ENCODE measurements around the gene NUDT7. TPM values are rescaled to one million over a fixed set of nuclear protein-coding genes. Genes with fewer than 3 reads are reported as not detected.

Gene NUDT7
- total and polyA plus RNA-seq, 4 donors = 3.8 to 28.7 (median 10.1) TPM

DNA sequence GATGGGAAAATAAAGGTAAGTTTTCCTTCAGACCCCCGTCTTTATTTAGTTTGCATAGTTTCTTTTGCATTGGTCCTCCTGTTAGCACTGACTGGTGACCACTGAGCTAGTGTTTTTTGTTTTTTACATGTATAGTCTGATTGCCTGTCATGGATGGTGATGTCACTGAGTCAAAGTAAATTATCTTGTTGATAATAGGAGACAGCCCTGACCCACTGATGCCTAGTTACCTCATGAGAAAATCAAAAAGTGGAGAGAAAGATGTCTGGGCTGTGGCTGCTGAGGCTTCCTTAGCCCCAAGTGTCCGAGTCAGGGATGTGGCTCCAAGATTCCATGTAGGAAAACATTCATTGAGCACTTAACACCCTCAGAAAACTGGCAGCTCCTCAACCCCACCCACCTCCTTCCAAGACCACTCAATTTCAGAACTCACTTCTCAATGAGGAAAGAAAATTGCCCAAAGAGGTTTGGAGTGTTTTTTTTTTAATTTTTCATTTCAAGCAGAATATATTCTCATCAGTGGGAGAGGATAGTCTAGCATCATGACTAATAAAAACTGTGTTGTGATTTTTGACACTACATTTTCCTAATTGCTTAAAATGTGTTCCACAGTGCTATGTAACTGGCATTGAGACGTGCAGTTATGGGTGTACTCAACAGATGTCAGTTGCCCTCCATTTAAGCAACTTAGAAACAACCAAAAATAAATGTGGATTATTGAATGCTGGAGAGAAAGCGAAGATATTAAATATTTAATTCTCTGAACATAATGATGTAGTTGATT lies 38.7 kb upstream of the NUDT7 start:
- 74% methylated on average over 4 of the region's 4 CpGs for WGBS, 2 donors
- no peaks in the 10 kb centered on the region for H3K27me3 ChIP-seq (ENCODE audit: control insufficient read depth in 1 of 2, insufficient read depth in 2 of 2, low read length in 1 of 2)
- no peak overlapping the region for H3K27ac ChIP-seq (ENCODE audit: low read depth in 1 of 2, low read length in 2 of 2)
- no peaks in the 10 kb centered on the region for H3K9me3 ChIP-seq (ENCODE audit: control insufficient read depth, low read length)
- intact Hi-C loops (cut with DNase I) = no loop called here
- H3K36me3 ChIP-seq (ENCODE audit: control insufficient read depth in 1 of 2, insufficient read depth in 2 of 2, low read length in 1 of 2) = no peaks in the 10 kb centered on the region
- H3K4me3 ChIP-seq (ENCODE audit: low read length in 2 of 2) = no peak overlapping the region
- H3K4me1 ChIP-seq (ENCODE audit: control insufficient read depth in 1 of 2, insufficient read depth in 2 of 2, low read length in 2 of 2) = no peaks in the 10 kb centered on the region
- ATAC-seq (ENCODE audit: low FRiP score) = no peak
- DNase-seq = no peak

- no peaks in the 10 kb centered on the region for H3K36me3 ChIP-seq (ENCODE audit: control insufficient read depth in 1 of 2, insufficient read depth in 2 of 2, low read length in 1 of 2)
- no peaks in the 10 kb centered on the region for H3K27me3 ChIP-seq (ENCODE audit: control insufficient read depth in 1 of 2, insufficient read depth in 2 of 2, low read length in 1 of 2)
- H3K9me3 ChIP-seq (ENCODE audit: control insufficient read depth, low read length) = no peaks in the 10 kb centered on the region
- WGBS, 2 donors = 82 to 88% methylated on average over 4 of the region's 4 CpGs
- ATAC-seq (ENCODE audit: low FRiP score) (no peak), DNase-seq (no peak)
- intact Hi-C loops (cut with DNase I) = no loop called here
- H3K4me1 ChIP-seq (ENCODE audit: control insufficient read depth in 1 of 2, insufficient read depth in 2 of 2, low read length in 2 of 2) = no peaks in the 10 kb centered on the region
- no peak overlapping the region for H3K27ac ChIP-seq (ENCODE audit: low read depth in 1 of 2, low read length in 2 of 2)
- no peak overlapping the region for H3K4me3 ChIP-seq (ENCODE audit: low read length in 2 of 2)
These were observed 38.2 kb upstream of the NUDT7 start for GRCh38 chr16:77684181-77684526.

DNA sequence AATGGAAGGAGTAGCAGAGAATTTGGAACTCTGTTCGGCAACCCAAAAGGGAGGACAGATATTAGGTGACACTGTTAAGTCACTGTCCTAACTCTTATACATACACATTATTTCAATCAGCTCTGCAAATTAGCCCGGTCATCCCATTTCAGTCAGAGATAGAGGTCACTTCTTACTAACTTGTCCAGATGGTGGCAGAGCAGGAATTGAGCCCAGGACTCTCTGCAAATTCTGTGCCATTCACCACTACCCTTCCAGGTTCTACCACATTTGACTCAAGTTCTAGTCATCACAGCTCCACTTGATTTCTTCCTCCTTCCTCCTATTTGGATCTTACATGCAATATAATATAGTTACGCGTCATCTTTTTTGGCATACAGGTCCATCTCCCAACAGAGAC lies 35.9 kb upstream of the NUDT7 start:
- WGBS, 2 donors = 80 to 85% methylated on average over 4 of the region's 4 CpGs
- Histone ChIP-seq H3K27me3 (ENCODE audit: control insufficient read depth in 1 of 2, insufficient read depth in 2 of 2, low read length in 1 of 2) (no peaks in the 10 kb centered on the region), H3K36me3 (ENCODE audit: control insufficient read depth in 1 of 2, insufficient read depth in 2 of 2, low read length in 1 of 2) (no peaks in the 10 kb centered on the region), H3K4me3 (ENCODE audit: low read length in 2 of 2) (no peak overlapping the region), H3K27ac (ENCODE audit: low read depth in 1 of 2, low read length in 2 of 2) (no peak overlapping the region), H3K9me3 (ENCODE audit: control insufficient read depth, low read length) (no peaks in the 10 kb centered on the region), H3K4me1 (ENCODE audit: control insufficient read depth in 1 of 2, insufficient read depth in 2 of 2, low read length in 2 of 2) (no peaks in the 10 kb centered on the region)
- DNase-seq (no peak), ATAC-seq (ENCODE audit: low FRiP score) (no peak)
- intact Hi-C loops (cut with DNase I) = no loop called here

GRCh38 chr16:77689971-77690370 lies 32.3 kb upstream of the NUDT7 start:
- no peak for ATAC-seq (ENCODE audit: low FRiP score)
- no peak for DNase-seq
- Histone ChIP-seq H3K27me3 (ENCODE audit: control insufficient read depth in 1 of 2, insufficient read depth in 2 of 2, low read length in 1 of 2) (no peaks in the 10 kb centered on the region), H3K4me1 (ENCODE audit: control insufficient read depth in 1 of 2, insufficient read depth in 2 of 2, low read length in 2 of 2) (no peaks in the 10 kb centered on the region), H3K9me3 (ENCODE audit: control insufficient read depth, low read length) (no peaks in the 10 kb centered on the region), H3K4me3 (ENCODE audit: low read length in 2 of 2) (no peak overlapping the region), H3K27ac (ENCODE audit: low read depth in 1 of 2, low read length in 2 of 2) (no peak overlapping the region), H3K36me3 (ENCODE audit: control insufficient read depth in 1 of 2, insufficient read depth in 2 of 2, low read length in 1 of 2) (no peaks in the 10 kb centered on the region)
- WGBS, 2 donors = 74 to 76% methylated on average over 5 of the region's 5 CpGs
- intact Hi-C loops (cut with DNase I) = no loop called here

DNA sequence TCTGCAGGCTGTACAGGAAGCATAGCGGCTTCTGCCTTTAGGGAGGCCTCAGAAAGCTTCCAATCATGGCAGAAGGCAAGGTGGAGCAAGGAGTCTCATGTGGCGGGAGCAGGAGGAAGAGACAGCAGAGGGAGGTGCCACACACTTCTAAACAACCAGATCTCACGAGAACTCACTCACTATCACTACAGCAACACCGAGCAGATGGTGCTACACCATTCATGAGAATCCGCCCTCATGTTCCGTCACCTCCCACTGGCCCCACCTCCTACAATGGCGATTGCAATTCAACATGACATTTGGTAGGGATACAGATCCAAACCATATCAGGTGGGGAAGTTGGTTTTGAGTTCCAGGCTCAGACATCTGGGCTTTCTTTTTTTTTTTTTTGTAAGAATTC lies 31.9 kb upstream of the NUDT7 start:
- Histone ChIP-seq H3K36me3 (ENCODE audit: control insufficient read depth in 1 of 2, insufficient read depth in 2 of 2, low read length in 1 of 2) (no peaks in the 10 kb centered on the region), H3K9me3 (ENCODE audit: control insufficient read depth, low read length) (no peaks in the 10 kb centered on the region), H3K4me3 (ENCODE audit: low read length in 2 of 2) (no peak overlapping the region), H3K4me1 (ENCODE audit: control insufficient read depth in 1 of 2, insufficient read depth in 2 of 2, low read length in 2 of 2) (no peaks in the 10 kb centered on the region), H3K27me3 (ENCODE audit: control insufficient read depth in 1 of 2, insufficient read depth in 2 of 2, low read length in 1 of 2) (no peaks in the 10 kb centered on the region), H3K27ac (ENCODE audit: low read depth in 1 of 2, low read length in 2 of 2) (no peak overlapping the region)
- WGBS, 2 donors = 76 to 79% methylated on average over 7 of the region's 7 CpGs
- ATAC-seq (ENCODE audit: low FRiP score) (no peak), DNase-seq (no peak)
- intact Hi-C loops (cut with DNase I) = no loop called here

DNA sequence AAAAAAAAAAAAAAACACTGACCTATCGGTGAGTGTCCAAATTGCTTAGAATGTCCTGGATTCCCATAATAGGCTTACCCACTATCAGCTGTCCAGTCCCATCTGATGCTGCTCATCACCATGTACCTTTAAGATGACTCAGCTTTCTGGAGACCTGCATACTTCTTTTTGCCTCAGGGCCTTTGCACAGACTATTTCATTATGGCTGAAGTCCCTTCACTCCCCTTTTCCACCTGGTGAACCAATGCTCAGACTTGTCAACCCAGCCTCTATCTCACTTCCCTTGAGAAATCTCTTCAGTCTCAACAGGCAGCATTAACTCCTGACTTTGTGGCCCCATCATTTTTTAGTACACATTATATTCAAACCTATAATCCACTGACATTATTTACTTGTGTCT lies 29.7 kb upstream of the NUDT7 start:
- no peaks in the 10 kb centered on the region for H3K9me3 ChIP-seq (ENCODE audit: control insufficient read depth, low read length)
- no peak for DNase-seq
- H3K4me1 ChIP-seq (ENCODE audit: control insufficient read depth in 1 of 2, insufficient read depth in 2 of 2, low read length in 2 of 2) = no peaks in the 10 kb centered on the region
- 97 to 100% methylated on average over 1 of the region's 1 CpG for WGBS, 2 donors
- no peak overlapping the region for H3K4me3 ChIP-seq (ENCODE audit: low read length in 2 of 2)
- no peak for ATAC-seq (ENCODE audit: low FRiP score)
- H3K27me3 ChIP-seq (ENCODE audit: control insufficient read depth in 1 of 2, insufficient read depth in 2 of 2, low read length in 1 of 2) = no peaks in the 10 kb centered on the region
- no peak overlapping the region for H3K27ac ChIP-seq (ENCODE audit: low read depth in 1 of 2, low read length in 2 of 2)
- intact Hi-C loops (cut with DNase I) = no loop called here
- no peaks in the 10 kb centered on the region for H3K36me3 ChIP-seq (ENCODE audit: control insufficient read depth in 1 of 2, insufficient read depth in 2 of 2, low read length in 1 of 2)

DNA sequence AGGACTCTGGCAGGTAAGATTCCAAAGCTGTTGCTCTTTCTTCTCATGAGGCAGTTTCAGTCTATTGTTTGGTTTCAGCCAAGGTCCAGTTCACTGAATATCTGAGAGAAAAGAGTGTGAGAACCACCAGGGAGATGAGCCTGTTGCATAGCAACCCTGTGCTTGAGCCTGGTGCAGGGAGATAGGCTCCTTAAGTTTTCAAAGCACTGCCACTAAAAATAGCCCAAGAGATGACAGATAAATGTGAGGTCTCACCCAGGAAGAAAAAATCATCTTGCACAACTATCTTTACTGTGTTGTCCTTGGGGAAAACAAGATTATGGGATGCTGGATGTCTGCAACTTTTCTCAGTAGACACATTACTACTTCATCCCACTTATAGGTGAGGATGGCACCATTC lies 26.2 kb upstream of the NUDT7 start:
- no peak for DNase-seq
- Histone ChIP-seq H3K4me1 (ENCODE audit: control insufficient read depth in 1 of 2, insufficient read depth in 2 of 2, low read length in 2 of 2) (no peaks in the 10 kb centered on the region), H3K4me3 (ENCODE audit: low read length in 2 of 2) (no peak overlapping the region), H3K9me3 (ENCODE audit: control insufficient read depth, low read length) (no peaks in the 10 kb centered on the region), H3K27me3 (ENCODE audit: control insufficient read depth in 1 of 2, insufficient read depth in 2 of 2, low read length in 1 of 2) (no peaks in the 10 kb centered on the region), H3K36me3 (ENCODE audit: control insufficient read depth in 1 of 2, insufficient read depth in 2 of 2, low read length in 1 of 2) (no peaks in the 10 kb centered on the region), H3K27ac (ENCODE audit: low read depth in 1 of 2, low read length in 2 of 2) (no peak overlapping the region)
- ATAC-seq (ENCODE audit: low FRiP score) = no peak
- intact Hi-C loops (cut with DNase I) = no loop called here

GRCh38 chr16:77700846-77701245 lies 21.5 kb upstream of the NUDT7 start:
- H3K27me3 ChIP-seq (ENCODE audit: control insufficient read depth in 1 of 2, insufficient read depth in 2 of 2, low read length in 1 of 2) = no peaks in the 10 kb centered on the region
- H3K4me1 ChIP-seq (ENCODE audit: control insufficient read depth in 1 of 2, insufficient read depth in 2 of 2, low read length in 2 of 2) = no peaks in the 10 kb centered on the region
- H3K36me3 ChIP-seq (ENCODE audit: control insufficient read depth in 1 of 2, insufficient read depth in 2 of 2, low read length in 1 of 2) = no peaks in the 10 kb centered on the region
- H3K9me3 ChIP-seq (ENCODE audit: control insufficient read depth, low read length) = no peaks in the 10 kb centered on the region
- ATAC-seq (ENCODE audit: low FRiP score) = no peak
- WGBS, 2 donors = 98 to 100% methylated on average over 1 of the region's 1 CpG
- H3K27ac ChIP-seq (ENCODE audit: low read depth in 1 of 2, low read length in 2 of 2) = no peak overlapping the region
- no peak overlapping the region for H3K4me3 ChIP-seq (ENCODE audit: low read length in 2 of 2)
- no peak for DNase-seq
- intact Hi-C loops (cut with DNase I) = no loop called here

GRCh38 chr16:77705351-77705750 lies 17.0 kb upstream of the NUDT7 start:
- no peaks in the 10 kb centered on the region for H3K27me3 ChIP-seq (ENCODE audit: control insufficient read depth in 1 of 2, insufficient read depth in 2 of 2, low read length in 1 of 2)
- DNase-seq (no peak), ATAC-seq (ENCODE audit: low FRiP score) (no peak)
- no peak overlapping the region for H3K4me3 ChIP-seq (ENCODE audit: low read length in 2 of 2)
- 65 to 81% methylated on average over 4 of the region's 4 CpGs for WGBS, 2 donors
- no peak overlapping the region for H3K27ac ChIP-seq (ENCODE audit: low read depth in 1 of 2, low read length in 2 of 2)
- no peaks in the 10 kb centered on the region for H3K4me1 ChIP-seq (ENCODE audit: control insufficient read depth in 1 of 2, insufficient read depth in 2 of 2, low read length in 2 of 2)
- no peaks in the 10 kb centered on the region for H3K9me3 ChIP-seq (ENCODE audit: control insufficient read depth, low read length)
- no peaks in the 10 kb centered on the region for H3K36me3 ChIP-seq (ENCODE audit: control insufficient read depth in 1 of 2, insufficient read depth in 2 of 2, low read length in 1 of 2)
- intact Hi-C loops (cut with DNase I) = no loop called here

Measured in aorta (tissue), 5 donors.